H1 (cell line): ENCODE measurements around the gene STXBP2.

Experiments used
- CREB1 ChIP-seq: IDR thresholded peaks from 2 replicates; pipeline ENCODE4 v1.6.1; 2012; ENCODE audit warnings: inconsistent platforms
- EGR1 ChIP-seq: IDR thresholded peaks from 2 replicates; pipeline ENCODE4 v1.6.1; 2011; ENCODE audit warnings: low read depth, low read length, borderline replicate concordance
- EP300 ChIP-seq, 2 experiments: IDR thresholded peaks; 1 replicate in 1 of 2; 2 replicates in 1 of 2; pipeline ENCODE4 v1.6.1; 2011 to 2012; ENCODE audit warnings: low read depth in 2 of 2, low read length in 2 of 2, mild to moderate bottlenecking in 2 of 2, borderline replicate concordance in 1 of 2, inconsistent platforms in 1 of 2, moderate library complexity in 1 of 2
- HDAC6 ChIP-seq: IDR thresholded peaks from one replicate; pipeline ENCODE4 v1.7.1; 2012; ENCODE audit warnings: low read depth, mild to moderate bottlenecking, inconsistent platforms, low read length, moderate library complexity
- JUN ChIP-seq: IDR thresholded peaks from 2 replicates; pipeline ENCODE4 v1.6.1; 2011; ENCODE audit warnings: low read depth, mild to moderate bottlenecking, improper control_type of control experiment, low read length
- KDM1A ChIP-seq: fragments of 200-600, 300-600 bp; sonication (generic); IDR thresholded peaks from 2 replicates; pipeline ENCODE4 v1.7.1; 2016; ENCODE audit warnings: mild to moderate bottlenecking, low read length, borderline replicate concordance
- KDM5A ChIP-seq: fragments of 200-600 bp; IDR thresholded peaks from 2 replicates; pipeline ENCODE4 v1.7.1; 2012; ENCODE audit warnings: mild to moderate bottlenecking, low read length, inconsistent platforms, mixed read lengths
- POLR2A ChIP-seq, 2 experiments: IDR thresholded peaks; 1 replicate in 1 of 2; 2 replicates in 1 of 2; pipeline ENCODE4 v1.6.1; 2011; ENCODE audit warnings: low read depth in 2 of 2, low read length in 2 of 2, mild to moderate bottlenecking in 2 of 2; ENCODE audit errors: control extremely low read depth in 1 of 2
- POLR2AphosphoS5 ChIP-seq: IDR thresholded peaks from 2 replicates; pipeline ENCODE4 v1.6.1; 2011; ENCODE audit warnings: low read depth, low read length
- TAF1 ChIP-seq: IDR thresholded peaks from 2 replicates; pipeline ENCODE4 v1.6.1; 2011; ENCODE audit warnings: mild to moderate bottlenecking, low read depth, low read length
- TCF12 ChIP-seq: IDR thresholded peaks from 2 replicates; pipeline ENCODE4 v1.6.1; 2011; ENCODE audit warnings: low read depth, mild to moderate bottlenecking, low read length
- TF ChIP-seq, protein P1 (sequence below), 3 experiments: IDR thresholded peaks; 1 replicate in 2 of 3; 2 replicates in 1 of 3; pipeline versions ENCODE4 v1.5.1 to v1.6.1; 2011; ENCODE audit warnings: low read length in 3 of 3, mild to moderate bottlenecking in 3 of 3, inconsistent platforms in 2 of 3, low read depth in 1 of 3, moderate library complexity in 1 of 3; ENCODE audit not compliant: insufficient read depth in 1 of 3; ENCODE audit errors: control extremely low read depth in 1 of 3
- TF ChIP-seq, protein P2 (sequence below): IDR thresholded peaks from 2 replicates; pipeline ENCODE4 v1.6.1; 2012; ENCODE audit warnings: inconsistent platforms

DNA sequence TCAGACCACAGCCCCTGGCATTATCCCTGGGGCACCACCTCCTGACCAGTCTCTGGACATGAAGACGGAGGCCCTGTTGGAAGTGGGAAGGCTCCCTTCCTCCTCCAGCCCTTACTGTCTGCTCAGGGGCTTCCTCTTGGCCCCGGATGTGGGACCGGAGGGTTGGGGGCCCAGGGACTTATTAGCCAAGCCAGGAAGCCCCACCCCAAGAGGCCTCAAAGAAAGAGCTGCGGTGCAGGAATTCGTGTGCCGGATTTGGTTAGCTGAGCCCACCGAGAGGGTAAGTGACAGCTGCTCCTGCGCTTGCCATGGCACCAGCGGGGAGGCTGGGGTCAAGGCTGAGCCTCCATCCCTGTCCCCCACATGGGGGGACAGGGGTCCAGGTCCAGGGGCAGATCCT is 31.9 kb downstream of the STXBP2 start, which contains the start of gene RETN:
- no peak for TF ChIP-seq JUN
- TF ChIP-seq, protein P1, sequence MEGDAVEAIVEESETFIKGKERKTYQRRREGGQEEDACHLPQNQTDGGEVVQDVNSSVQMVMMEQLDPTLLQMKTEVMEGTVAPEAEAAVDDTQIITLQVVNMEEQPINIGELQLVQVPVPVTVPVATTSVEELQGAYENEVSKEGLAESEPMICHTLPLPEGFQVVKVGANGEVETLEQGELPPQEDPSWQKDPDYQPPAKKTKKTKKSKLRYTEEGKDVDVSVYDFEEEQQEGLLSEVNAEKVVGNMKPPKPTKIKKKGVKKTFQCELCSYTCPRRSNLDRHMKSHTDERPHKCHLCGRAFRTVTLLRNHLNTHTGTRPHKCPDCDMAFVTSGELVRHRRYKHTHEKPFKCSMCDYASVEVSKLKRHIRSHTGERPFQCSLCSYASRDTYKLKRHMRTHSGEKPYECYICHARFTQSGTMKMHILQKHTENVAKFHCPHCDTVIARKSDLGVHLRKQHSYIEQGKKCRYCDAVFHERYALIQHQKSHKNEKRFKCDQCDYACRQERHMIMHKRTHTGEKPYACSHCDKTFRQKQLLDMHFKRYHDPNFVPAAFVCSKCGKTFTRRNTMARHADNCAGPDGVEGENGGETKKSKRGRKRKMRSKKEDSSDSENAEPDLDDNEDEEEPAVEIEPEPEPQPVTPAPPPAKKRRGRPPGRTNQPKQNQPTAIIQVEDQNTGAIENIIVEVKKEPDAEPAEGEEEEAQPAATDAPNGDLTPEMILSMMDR (IDR thresholded peaks at IDR 0.05; ENCODE audit: control extremely low read depth in 1 of 3, insufficient read depth in 1 of 3, low read depth in 1 of 3, low read length in 3 of 3) = no peak
- TF ChIP-seq KDM5A = no peak
- no peak for TF ChIP-seq EP300 (IDR thresholded peaks at IDR 0.05; ENCODE audit: borderline replicate concordance in 1 of 2, low read depth in 2 of 2, low read length in 2 of 2)
- TF ChIP-seq POLR2AphosphoS5 = no peak
- TF ChIP-seq POLR2A (IDR thresholded peaks at IDR 0.05; ENCODE audit: control extremely low read depth in 1 of 2, low read depth in 2 of 2, low read length in 2 of 2) = no peak
- TF ChIP-seq, protein P2, sequence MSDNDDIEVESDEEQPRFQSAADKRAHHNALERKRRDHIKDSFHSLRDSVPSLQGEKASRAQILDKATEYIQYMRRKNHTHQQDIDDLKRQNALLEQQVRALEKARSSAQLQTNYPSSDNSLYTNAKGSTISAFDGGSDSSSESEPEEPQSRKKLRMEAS = no peak
- no peak for TF ChIP-seq CREB1
- TF ChIP-seq EGR1 = no peak
- no peak for TF ChIP-seq KDM1A
- TF ChIP-seq TAF1 = no peak
- TF ChIP-seq HDAC6 = no peak
- TF ChIP-seq TCF12 = no peak
